HepG2 (cell line): ENCODE measurements around the gene KLHL21. TPM values are rescaled to one million over a fixed set of nuclear protein-coding genes. Genes with fewer than 3 reads are reported as not detected.

Experiments
- BORCS8-MEF2B ChIP-seq: sonication (generic); formaldehyde crosslinking; IDR thresholded peaks from 2 replicates; pipeline ENCODE4 v1.8.0; 2022; ENCODE audit warnings: mild to moderate bottlenecking, missing genetic modification reagents
- CBX1 ChIP-seq: IDR thresholded peaks from one replicate; pipeline ENCODE4 v1.6.1; 2016; ENCODE audit warnings: antibody characterized with exemption, low read depth
- ISL2 ChIP-seq: sonication (generic); formaldehyde crosslinking; IDR thresholded peaks from 2 replicates; pipeline ENCODE4 v1.5.0; 2020; ENCODE audit warnings: missing genetic modification reagents
- MAFF ChIP-seq: IDR thresholded peaks from 2 replicates; pipeline ENCODE4 v1.6.1; 2011; ENCODE audit warnings: low read depth, low read length, improper control_type of control experiment
- MTF1 ChIP-seq: sonication (generic); formaldehyde crosslinking; IDR thresholded peaks from 2 replicates; pipeline ENCODE4 v1.5.0; 2020; ENCODE audit warnings: missing genetic modification reagents
- NFIB ChIP-seq: sonication (generic); formaldehyde crosslinking; IDR thresholded peaks from 2 replicates; pipeline ENCODE4 v1.9.0; 2021; ENCODE audit warnings: missing genetic modification reagents, mild to moderate bottlenecking, borderline replicate concordance
- SYNCRIP ChIP-seq: fragments of 200-400 bp; formaldehyde crosslinking; IDR thresholded peaks from 2 replicates; pipeline ENCODE4 v1.6.1; 2018; ENCODE audit warnings: mild to moderate bottlenecking, low read depth, low read length; ENCODE audit not compliant: insufficient read depth
- YY1 ChIP-seq: IDR thresholded peaks from 2 replicates; pipeline ENCODE4 v1.6.1; 2011; ENCODE audit warnings: low read length, low read depth, moderate library complexity, mild to moderate bottlenecking; ENCODE audit not compliant: insufficient read depth, insufficient replicate concordance
- ZBTB42 ChIP-seq: sonication (generic); formaldehyde crosslinking; IDR thresholded peaks from 2 replicates; pipeline ENCODE4 v1.5.0; 2020; ENCODE audit warnings: mild to moderate bottlenecking, missing genetic modification reagents
- ZNF232 ChIP-seq: sonication (generic); formaldehyde crosslinking; IDR thresholded peaks from 2 replicates; pipeline ENCODE4 v1.4.0; 2020; ENCODE audit warnings: missing genetic modification reagents, borderline replicate concordance
- ZNF264 ChIP-seq: sonication (generic); formaldehyde crosslinking; IDR thresholded peaks from 2 replicates; pipeline ENCODE4 v1.4.0; 2020; ENCODE audit warnings: missing genetic modification reagents
- ZNF274 ChIP-seq: sonication (generic); formaldehyde crosslinking; IDR thresholded peaks from 2 replicates; pipeline ENCODE4 v1.5.1; 2020; ENCODE audit warnings: mild to moderate bottlenecking, missing genetic modification reagents
- ZNF34 ChIP-seq: sonication (generic); formaldehyde crosslinking; IDR thresholded peaks from 2 replicates; pipeline ENCODE4 v1.4.0; 2020; ENCODE audit warnings: mild to moderate bottlenecking, missing genetic modification reagents, borderline replicate concordance
- ZNF556 ChIP-seq: sonication (generic); formaldehyde crosslinking; IDR thresholded peaks from 2 replicates; pipeline ENCODE4 v1.4.0; 2020; ENCODE audit warnings: mild to moderate bottlenecking, missing genetic modification reagents, borderline replicate concordance
- polyA plus RNA-seq, 8 experiments: library from polyadenylated mRNA; depleted of rRNA in 3 of 8; stranded (reverse) in 7 of 8; unstranded in 1 of 8; fragments of >200 nt; fragmentation: Illumina TruSeq in 4 of 8; extraction: Trizol in 4 of 8; gene quantifications; 2 replicates each; pipeline versions ENCODE4 v1.2.1 to v1.2.3, GENCODE V29; 2011 to 2016; ENCODE audit warnings: low read depth in 4 of 8, missing spikeins in 1 of 8, mixed read lengths in 1 of 8; ENCODE audit not compliant: insufficient read depth in 1 of 8
- total RNA-seq, 5 experiments: library from RNA; depleted of rRNA; stranded (reverse); fragments of >200 nt; fragmentation: Illumina TruSeq; extraction: Trizol; gene quantifications; 2 replicates each; pipeline ENCODE4 v1.2.3, GENCODE V29; 2016; ENCODE audit warnings: low read depth in 1 of 5
- TF ChIP-seq, protein P1 (sequence below), 2 experiments: sonication (generic) in 1 of 2; formaldehyde crosslinking in 1 of 2; IDR thresholded peaks; 2 replicates each; pipeline versions ENCODE4 v1.4.0 to v1.6.1; 2018 to 2020; ENCODE audit warnings: missing genetic modification reagents in 2 of 2, borderline replicate concordance in 1 of 2, low read depth in 1 of 2, mild to moderate bottlenecking in 1 of 2, missing biosample characterization in 1 of 2
- TF ChIP-seq, protein P2 (sequence below): sonication (generic); formaldehyde crosslinking; IDR thresholded peaks from 2 replicates; pipeline ENCODE4 v1.4.0; 2020; ENCODE audit warnings: missing genetic modification reagents; ENCODE audit errors: not compliant biosample characterization
- TF ChIP-seq, protein P3 (sequence below), 2 experiments: sonication (generic) in 1 of 2; formaldehyde crosslinking in 1 of 2; IDR thresholded peaks; 2 replicates each; pipeline versions ENCODE4 v1.4.0 to v1.6.1; 2016 to 2020; ENCODE audit warnings: borderline replicate concordance in 1 of 2, low read depth in 1 of 2, mild to moderate bottlenecking in 1 of 2, missing genetic modification reagents in 1 of 2
- TF ChIP-seq, protein P4 (sequence below): sonication (generic); formaldehyde crosslinking; IDR thresholded peaks from 2 replicates; pipeline ENCODE4 v1.4.0; 2020; ENCODE audit warnings: missing genetic modification reagents, low read depth, mild to moderate bottlenecking, borderline replicate concordance

The KLHL21 gene
- total and polyA plus RNA-seq, 2 of the 13 experiments (the other 11 are each of a cell fraction or from before 2014, with no cell fraction given) = 14.8 to 25.0 TPM

DNA sequence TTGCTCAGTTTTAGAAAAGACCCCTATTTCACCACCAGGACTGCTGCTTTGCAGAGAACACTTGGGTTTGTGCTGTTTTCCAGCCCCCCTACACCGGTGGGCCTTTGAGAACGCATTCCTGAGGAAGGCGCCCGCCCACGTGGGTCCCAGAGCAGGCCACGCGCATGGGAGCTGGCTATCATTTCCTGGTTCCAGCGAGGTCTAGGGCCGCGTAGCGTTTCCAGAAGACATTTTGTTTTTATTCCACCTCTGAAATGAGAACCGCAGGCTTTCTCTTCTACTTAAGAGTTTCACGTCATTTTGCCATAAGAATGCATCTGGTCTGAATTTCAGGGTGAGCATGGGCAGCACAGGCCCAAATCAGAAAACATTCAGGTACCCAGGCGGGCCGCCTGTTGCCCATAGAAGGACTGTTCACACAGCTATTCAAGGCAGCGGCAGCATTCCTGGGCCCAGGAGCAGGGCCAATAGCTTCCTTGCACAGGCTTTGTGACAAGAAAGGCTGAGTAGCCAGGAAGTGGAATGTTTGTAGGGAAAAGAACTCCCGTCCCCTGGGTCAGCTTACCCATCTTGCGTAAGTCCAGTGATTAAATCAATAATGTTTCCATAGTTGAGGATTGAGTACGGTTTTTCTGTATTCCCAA is 1.4 kb upstream of the KLHL21 start (continued):
- TF ChIP-seq ZNF232 (CRISPR knock-in tag) (no peak), ZNF264 (CRISPR knock-in tag) (peak; percentile 38; the same call in 1 of the 2 replicates), NFIB (no peak), ISL2 (CRISPR knock-in tag) (no peak), CBX1 (no peak), YY1 (peak; percentile 72), MAFF (peak; percentile 59), MTF1 (no peak), ZNF556 (CRISPR knock-in tag) (no peak), ZNF34 (CRISPR knock-in tag) (no peak), BORCS8-MEF2B (CRISPR knock-in tag) (no peak; the same call in 1 of the 2 replicates), SYNCRIP (no peak), ZNF274 (CRISPR knock-in tag) (no peak), ZBTB42 (0 out of 2 replicates have a peak, but pooled peaks have one; percentile 65)
- TF ChIP-seq, protein P1, sequence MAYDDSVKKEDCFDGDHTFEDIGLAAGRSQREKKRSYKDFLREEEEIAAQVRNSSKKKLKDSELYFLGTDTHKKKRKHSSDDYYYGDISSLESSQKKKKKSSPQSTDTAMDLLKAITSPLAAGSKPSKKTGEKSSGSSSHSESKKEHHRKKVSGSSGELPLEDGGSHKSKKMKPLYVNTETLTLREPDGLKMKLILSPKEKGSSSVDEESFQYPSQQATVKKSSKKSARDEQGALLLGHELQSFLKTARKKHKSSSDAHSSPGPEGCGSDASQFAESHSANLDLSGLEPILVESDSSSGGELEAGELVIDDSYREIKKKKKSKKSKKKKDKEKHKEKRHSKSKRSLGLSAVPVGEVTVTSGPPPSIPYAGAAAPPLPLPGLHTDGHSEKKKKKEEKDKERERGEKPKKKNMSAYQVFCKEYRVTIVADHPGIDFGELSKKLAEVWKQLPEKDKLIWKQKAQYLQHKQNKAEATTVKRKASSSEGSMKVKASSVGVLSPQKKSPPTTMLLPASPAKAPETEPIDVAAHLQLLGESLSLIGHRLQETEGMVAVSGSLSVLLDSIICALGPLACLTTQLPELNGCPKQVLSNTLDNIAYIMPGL (CRISPR knock-in tag; IDR thresholded peaks at IDR 0.05; ENCODE audit: borderline replicate concordance in 1 of 2, low read depth in 1 of 2) = peak in 1 of 2 experiments; percentile 52; a peak in 1 of 4 replicates
- TF ChIP-seq, protein P2, sequence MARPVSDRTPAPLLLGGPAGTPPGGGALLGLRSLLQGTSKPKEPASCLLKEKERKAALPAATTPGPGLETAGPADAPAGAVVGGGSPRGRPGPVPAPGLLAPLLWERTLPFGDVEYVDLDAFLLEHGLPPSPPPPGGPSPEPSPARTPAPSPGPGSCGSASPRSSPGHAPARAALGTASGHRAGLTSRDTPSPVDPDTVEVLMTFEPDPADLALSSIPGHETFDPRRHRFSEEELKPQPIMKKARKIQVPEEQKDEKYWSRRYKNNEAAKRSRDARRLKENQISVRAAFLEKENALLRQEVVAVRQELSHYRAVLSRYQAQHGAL (CRISPR knock-in tag) = no peak
- TF ChIP-seq, protein P3, sequence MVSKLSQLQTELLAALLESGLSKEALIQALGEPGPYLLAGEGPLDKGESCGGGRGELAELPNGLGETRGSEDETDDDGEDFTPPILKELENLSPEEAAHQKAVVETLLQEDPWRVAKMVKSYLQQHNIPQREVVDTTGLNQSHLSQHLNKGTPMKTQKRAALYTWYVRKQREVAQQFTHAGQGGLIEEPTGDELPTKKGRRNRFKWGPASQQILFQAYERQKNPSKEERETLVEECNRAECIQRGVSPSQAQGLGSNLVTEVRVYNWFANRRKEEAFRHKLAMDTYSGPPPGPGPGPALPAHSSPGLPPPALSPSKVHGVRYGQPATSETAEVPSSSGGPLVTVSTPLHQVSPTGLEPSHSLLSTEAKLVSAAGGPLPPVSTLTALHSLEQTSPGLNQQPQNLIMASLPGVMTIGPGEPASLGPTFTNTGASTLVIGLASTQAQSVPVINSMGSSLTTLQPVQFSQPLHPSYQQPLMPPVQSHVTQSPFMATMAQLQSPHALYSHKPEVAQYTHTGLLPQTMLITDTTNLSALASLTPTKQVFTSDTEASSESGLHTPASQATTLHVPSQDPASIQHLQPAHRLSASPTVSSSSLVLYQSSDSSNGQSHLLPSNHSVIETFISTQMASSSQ (IDR thresholded peaks at IDR 0.05; ENCODE audit: low read depth) = 0 out of 2 replicates have a peak, but pooled peaks have one; percentile 33
- TF ChIP-seq, protein P3 (CRISPR knock-in tag; IDR thresholded peaks at IDR 0.05; ENCODE audit: borderline replicate concordance) = no peak
- TF ChIP-seq, protein P4, sequence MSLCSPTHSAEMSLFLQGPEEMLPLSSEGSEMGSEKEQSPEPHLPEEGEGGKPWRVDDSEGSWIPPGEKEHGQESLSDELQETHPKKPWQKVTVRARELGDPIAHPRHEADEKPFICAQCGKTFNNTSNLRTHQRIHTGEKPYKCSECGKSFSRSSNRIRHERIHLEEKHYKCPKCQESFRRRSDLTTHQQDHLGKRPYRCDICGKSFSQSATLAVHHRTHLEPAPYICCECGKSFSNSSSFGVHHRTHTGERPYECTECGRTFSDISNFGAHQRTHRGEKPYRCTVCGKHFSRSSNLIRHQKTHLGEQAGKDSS (CRISPR knock-in tag) = no peak
